Tibial artery (tissue), 4 donors: Measurements from ENCODE around the gene RUVBL1.

Experiments used
- DNase-seq, 2 donors: peaks; one replicate each; pipeline ENCODE4 v3.0.0-alpha.2; 2019
- H3K27ac ChIP-seq, 2 donors: fragments of 200-600 bp; sonication (generic) in 1 of 2; 1 replicate in 1 of 2; 2 replicates in 1 of 2; pipeline ENCODE4 v1.5.1; 2018 to 2019; ENCODE audit warnings: mild to moderate bottlenecking in 1 of 2
- H3K27me3 ChIP-seq, 2 donors: fragments of 200-600 bp; sonication (generic) in 1 of 2; one replicate each; pipeline versions ENCODE4 v1.5.1 to v1.6.0; 2016 to 2019
- H3K36me3 ChIP-seq, 3 donors: fragments of 200-600 bp; sonication (generic) in 2 of 3; one replicate each; pipeline ENCODE4 v1.5.1; 2016 to 2019; ENCODE audit warnings: mild to moderate bottlenecking in 2 of 3
- H3K4me1 ChIP-seq, 4 donors: fragments of 200-600 bp; sonication (generic) in 2 of 4; 1 replicate in 3 of 4; 2 replicates in 1 of 4; pipeline ENCODE4 v1.5.1; 2016 to 2019
- H3K4me3 ChIP-seq, 2 donors: fragments of 200-600 bp; sonication (generic) in 1 of 2; 1 replicate in 1 of 2; 2 replicates in 1 of 2; pipeline ENCODE4 v1.5.1; 2018 to 2019; ENCODE audit warnings: mild to moderate bottlenecking in 2 of 2
- H3K9me3 ChIP-seq, 3 donors: fragments of 200-600 bp; sonication (generic) in 1 of 3; one replicate each; pipeline ENCODE4 v1.5.1; 2016 to 2019
- CTCF ChIP-seq, 2 experiments: fragments of 200-600 bp in 1 of 2; fragments of 450-650 bp in 1 of 2; IDR thresholded peaks; one replicate each; pipeline ENCODE4 v1.5.1; 2017 to 2019; ENCODE audit warnings: antibody characterized with exemption in 2 of 2, mild to moderate bottlenecking in 1 of 2, moderate library complexity in 1 of 2
- intact Hi-C: fragments of 100-400 bp; cut with DNase I; formaldehyde crosslinking; loops from one replicate; pipeline ENCODE4 v1.15.0; 2023; ENCODE audit warnings: low total_unique reads

RUVBL1 gene

GRCh38 chr3:128056258-128056657, 67.4 kb downstream of the RUVBL1 start:
- Histone ChIP-seq H3K27ac (no peak overlapping the region), H3K36me3 (peaks cover 43 to 58% (median 56%) of the 10 kb centered on the region in 3 donors), H3K27me3 (no peaks in the 10 kb centered on the region), H3K4me3 (no peak overlapping the region), H3K4me1 (peaks cover 0 to 49% (median 29%) of the 10 kb centered on the region in 4 donors), H3K9me3 (no peaks in the 10 kb centered on the region)
- intact Hi-C loops = no loop called here
- TF ChIP-seq CTCF (IDR thresholded peaks at IDR 0.05) = no peak
- no peak for DNase-seq

- DNase-seq = no peak
- H3K4me3 ChIP-seq = peak overlapping the region; percentile 79 to 83
- H3K4me1 ChIP-seq = peaks cover 0 to 36% (median 30%) of the 10 kb centered on the region in 4 donors
These were observed 69.2 kb downstream of the RUVBL1 start for GRCh38 chr3:128054367-128054766.

GRCh38 chr3:128053614-128054013, 70.0 kb downstream of the RUVBL1 start:
- H3K4me3 ChIP-seq = peak overlapping the region; percentile 79 to 83
- intact Hi-C loops = no loop called here
- H3K4me1 ChIP-seq = peaks cover 0 to 36% (median 30%) of the 10 kb centered on the region in 4 donors
- H3K27me3 ChIP-seq = no peaks in the 10 kb centered on the region
- H3K36me3 ChIP-seq = peaks cover 19 to 31% (median 29%) of the 10 kb centered on the region in 3 donors
- no peak for TF ChIP-seq CTCF (IDR thresholded peaks at IDR 0.05)
- H3K27ac ChIP-seq = peak overlapping the region; percentile 89 to 90
- DNase-seq = no peak
- no peaks in the 10 kb centered on the region for H3K9me3 ChIP-seq

More at GRCh38 chr3:128054367-128054766, 69.2 kb downstream of the RUVBL1 start:
- Histone ChIP-seq H3K9me3 (no peaks in the 10 kb centered on the region), H3K27ac (peak overlapping the region in 1 of 2 donors; percentile 89), H3K27me3 (no peaks in the 10 kb centered on the region), H3K36me3 (peaks cover 25 to 39% (median 37%) of the 10 kb centered on the region in 3 donors)
- TF ChIP-seq CTCF (IDR thresholded peaks at IDR 0.05) = no peak
- intact Hi-C loops = no loop called here

- H3K4me1 ChIP-seq = peaks cover 0 to 36% (median 30%) of the 10 kb centered on the region in 4 donors
- H3K27ac ChIP-seq = peak overlapping the region; percentile 89 to 90
- peak overlapping the region; percentile 79 to 83 for H3K4me3 ChIP-seq
- H3K27me3 ChIP-seq = no peaks in the 10 kb centered on the region
- TF ChIP-seq CTCF (IDR thresholded peaks at IDR 0.05) = no peak
- intact Hi-C loops = no loop called here
- H3K36me3 ChIP-seq = peaks cover 13 to 25% (median 21%) of the 10 kb centered on the region in 3 donors
- no peak for DNase-seq
- H3K9me3 ChIP-seq = no peaks in the 10 kb centered on the region
These were observed 70.8 kb downstream of the RUVBL1 start for GRCh38 chr3:128052595-128053351.

GRCh38 chr3:128051837-128052594, 71.6 kb downstream of the RUVBL1 start, which contains the start of gene SEC61A1:
Gene SEC61A1, plus strand, starts transcription at chr3:128052437. Its CDS starts 116 bp downstream, at chr3:128052553.
- intact Hi-C loops = no loop called here
- Histone ChIP-seq H3K4me3 (peak within 1 kb of the TSS; percentile 79 to 83), H3K4me1 (peaks cover 0 to 36% (median 29%) of the 10 kb centered on the region in 4 donors), H3K27ac (peak within 1 kb of the TSS; percentile 89 to 90), H3K9me3 (no peaks in the 10 kb centered on the region), H3K27me3 (no peaks in the 10 kb centered on the region), H3K36me3 (peaks cover 8 to 20% (median 15%) of the 10 kb centered on the region in 3 donors)
- DNase-seq = peak; percentile 92 to 97
- TF ChIP-seq CTCF (IDR thresholded peaks at IDR 0.05) = no peak
